ENCODE data around the gene KLK12. TPM values are rescaled to one million over a fixed set of nuclear protein-coding genes. Genes with fewer than 3 reads are reported as not detected.

KLK12 gene
- total RNA-seq, 4 donors from 2014 or later, result not detected

GRCh38 chr19:51079481-51080110 is 44.8 kb upstream of the KLK12 start:
- H3K27ac ChIP-seq (replicated peaks in 1 of 4), result no peak overlapping the region
- WGBS, result 77% methylated on average over 19 of the region's 27 CpGs
- no peak for DNase-seq (ENCODE audit: extremely low spot score)
- no peak overlapping the region for H3K4me3 ChIP-seq
- TF ChIP-seq EP300 (IDR thresholded peaks at IDR 0.05) (no peak), POLR2A (IDR thresholded peaks at IDR 0.05; ENCODE audit: low read depth) (no peak), POLR2AphosphoS5 (IDR thresholded peaks at IDR 0.05) (no peak), CTCF (IDR thresholded peaks at IDR 0.05) (no peak)
- intact Hi-C loops (cut with DNase I), result no loop called here
- peaks cover 0 to 77% (median 0%) of the 10 kb centered on the region in 4 donors for H3K27me3 ChIP-seq
- H3K36me3 ChIP-seq, result no peaks in the 10 kb centered on the region
- no peaks in the 10 kb centered on the region for H3K4me1 ChIP-seq
- H3K9me3 ChIP-seq, result peaks cover 0 to 2% (median 1%) of the 10 kb centered on the region in 4 donors

- no peak overlapping the region for H3K27ac ChIP-seq (replicated peaks in 1 of 4)
- TF ChIP-seq POLR2AphosphoS5 (IDR thresholded peaks at IDR 0.05), result no peak
- TF ChIP-seq POLR2A (IDR thresholded peaks at IDR 0.05; ENCODE audit: low read depth), result no peak
- no peak for TF ChIP-seq EP300 (IDR thresholded peaks at IDR 0.05)
- TF ChIP-seq CTCF (IDR thresholded peaks at IDR 0.05), result no peak
- WGBS, result 97% methylated on average over 6 of the region's 6 CpGs
- no peak for DNase-seq (ENCODE audit: extremely low spot score)
- no peaks in the 10 kb centered on the region for H3K36me3 ChIP-seq
- H3K9me3 ChIP-seq, result peaks cover 0 to 10% (median 9%) of the 10 kb centered on the region in 4 donors
- peaks cover 0 to 73% (median 0%) of the 10 kb centered on the region in 4 donors for H3K27me3 ChIP-seq
- intact Hi-C loops (cut with DNase I), result no loop called here
- no peaks in the 10 kb centered on the region for H3K4me1 ChIP-seq
- H3K4me3 ChIP-seq, result no peak overlapping the region
These were observed 43.9 kb upstream of the KLK12 start for GRCh38 chr19:51078731-51079130.

GRCh38 chr19:51078104-51078503 is 43.3 kb upstream of the KLK12 start:
- DNase-seq (ENCODE audit: extremely low spot score), result no peak
- WGBS, result 72% methylated on average over 6 of the region's 6 CpGs
- intact Hi-C loops (cut with DNase I), result no loop called here
- Histone ChIP-seq H3K4me3 (no peak overlapping the region), H3K36me3 (no peaks in the 10 kb centered on the region), H3K9me3 (peaks cover 0 to 16% (median 13%) of the 10 kb centered on the region in 4 donors), H3K27me3 (peaks cover 0 to 67% (median 0%) of the 10 kb centered on the region in 4 donors), H3K27ac (replicated peaks in 1 of 4) (no peak overlapping the region), H3K4me1 (no peaks in the 10 kb centered on the region)
- no peak for TF ChIP-seq POLR2AphosphoS5 (IDR thresholded peaks at IDR 0.05)
- no peak for TF ChIP-seq EP300 (IDR thresholded peaks at IDR 0.05)
- no peak for TF ChIP-seq CTCF (IDR thresholded peaks at IDR 0.05)

GRCh38 chr19:51076631-51077213 is 41.9 kb upstream of the KLK12 start:
- WGBS, result 82% methylated on average over 14 of the region's 14 CpGs
- intact Hi-C loops (cut with DNase I), result no loop called here
- peaks cover 0 to 58% (median 0%) of the 10 kb centered on the region in 4 donors for H3K27me3 ChIP-seq
- H3K9me3 ChIP-seq, result peaks cover 0 to 19% (median 15%) of the 10 kb centered on the region in 4 donors
- H3K27ac ChIP-seq (replicated peaks in 1 of 4), result no peak overlapping the region
- H3K36me3 ChIP-seq, result no peaks in the 10 kb centered on the region
- no peak for TF ChIP-seq CTCF (IDR thresholded peaks at IDR 0.05)
- TF ChIP-seq EP300 (IDR thresholded peaks at IDR 0.05), result no peak
- no peak for TF ChIP-seq POLR2AphosphoS5 (IDR thresholded peaks at IDR 0.05)
- TF ChIP-seq POLR2A (IDR thresholded peaks at IDR 0.05; ENCODE audit: low read depth), result no peak
- H3K4me3 ChIP-seq, result no peak overlapping the region
- DNase-seq (ENCODE audit: extremely low spot score), result no peak
- H3K4me1 ChIP-seq, result no peaks in the 10 kb centered on the region

Data from esophagus muscularis mucosa (tissue), 4 donors.